OCI-LY3 (cell line): Measurements from ENCODE around the gene AHRR.

Experiments
- H2AFZ ChIP-seq: fragments of 200-600, 300-600 bp; shearing (Covaris generic); 2 replicates; pipeline ENCODE4 v1.6.0; 2014; ENCODE audit warnings: antibody characterized with exemption, low read depth, low read length
- H3K27ac ChIP-seq: fragments of 200-600, 300-600 bp; sonication (generic); 2 replicates; pipeline ENCODE4 v1.5.1; 2014; ENCODE audit warnings: mild to moderate bottlenecking, low read length, moderate library complexity, mixed read lengths
- H3K27me3 ChIP-seq: fragments of 200-600, 300-600 bp; sonication (generic); 2 replicates; pipeline ENCODE4 v1.6.1; 2014; ENCODE audit warnings: low read depth, low read length, mixed read lengths
- H3K36me3 ChIP-seq: fragments of 200-600, 300-600 bp; sonication (generic); replicated peaks from 2 replicates; pipeline ENCODE3; 2014; ENCODE audit warnings: low read depth, low read length, mixed read lengths
- H3K4me1 ChIP-seq: fragments of 300-600, 200-600 bp; sonication (generic); 2 replicates; pipeline ENCODE4 v1.6.1; 2014; ENCODE audit warnings: low read length, mixed read lengths
- H3K4me2 ChIP-seq: fragments of 200-600, 300-600 bp; sonication (generic); 2 replicates; pipeline ENCODE4 v1.6.1; 2014; ENCODE audit warnings: low read length, mixed read lengths
- H3K4me3 ChIP-seq: fragments of 300-600, 200-600 bp; sonication (generic); 2 replicates; pipeline ENCODE4 v1.5.1; 2014; ENCODE audit warnings: antibody characterized with exemption, mild to moderate bottlenecking, low read length, moderate library complexity
- H3K79me2 ChIP-seq: fragments of 300-600, 200-600 bp; shearing (Covaris generic); 2 replicates; pipeline ENCODE4 v1.6.1; 2014; ENCODE audit warnings: mild to moderate bottlenecking, low read length, mixed read lengths
- H3K9ac ChIP-seq: fragments of 300-600, 200-600 bp; shearing (Covaris generic); 2 replicates; pipeline ENCODE4 v1.6.0; 2014; ENCODE audit warnings: mild to moderate bottlenecking, low read length, moderate library complexity
- H3K9me3 ChIP-seq: fragments of 200-600, 300-600 bp; shearing (Covaris generic); 2 replicates; pipeline ENCODE4 v1.6.1; 2014; ENCODE audit warnings: low read length, mixed read lengths; ENCODE audit not compliant: insufficient read depth
- H4K20me1 ChIP-seq: fragments of 200-600, 300-600 bp; sonication (generic); 2 replicates; pipeline ENCODE4 v1.6.1; 2016; ENCODE audit warnings: low read length, mixed read lengths; ENCODE audit not compliant: insufficient read depth
- EZH2phosphoT487 ChIP-seq: fragments of 200-600 bp; shearing (Covaris generic); IDR thresholded peaks from 2 replicates; pipeline ENCODE4 v1.6.1; 2018; ENCODE audit warnings: antibody characterized with exemption, mixed run types, low read depth
- TF ChIP-seq, protein P1 (sequence below): fragments of 200-600, 300-600 bp; sonication (generic); IDR thresholded peaks from 2 replicates; pipeline ENCODE4 v1.5.1; 2014; ENCODE audit warnings: antibody characterized with exemption, low read length, low read depth

The AHRR gene

GRCh38 chr5:316210-317085 lies 5.1 kb upstream of the AHRR start:
- H3K9ac ChIP-seq, result no peak overlapping the region
- no peaks in the 10 kb centered on the region for H4K20me1 ChIP-seq
- no peaks in the 10 kb centered on the region for H3K9me3 ChIP-seq
- no peak overlapping the region for H3K4me3 ChIP-seq
- H3K27ac ChIP-seq, result no peak overlapping the region
- no peak overlapping the region for H3K4me2 ChIP-seq
- no peak overlapping the region for H2AFZ ChIP-seq
- TF ChIP-seq, protein P1, sequence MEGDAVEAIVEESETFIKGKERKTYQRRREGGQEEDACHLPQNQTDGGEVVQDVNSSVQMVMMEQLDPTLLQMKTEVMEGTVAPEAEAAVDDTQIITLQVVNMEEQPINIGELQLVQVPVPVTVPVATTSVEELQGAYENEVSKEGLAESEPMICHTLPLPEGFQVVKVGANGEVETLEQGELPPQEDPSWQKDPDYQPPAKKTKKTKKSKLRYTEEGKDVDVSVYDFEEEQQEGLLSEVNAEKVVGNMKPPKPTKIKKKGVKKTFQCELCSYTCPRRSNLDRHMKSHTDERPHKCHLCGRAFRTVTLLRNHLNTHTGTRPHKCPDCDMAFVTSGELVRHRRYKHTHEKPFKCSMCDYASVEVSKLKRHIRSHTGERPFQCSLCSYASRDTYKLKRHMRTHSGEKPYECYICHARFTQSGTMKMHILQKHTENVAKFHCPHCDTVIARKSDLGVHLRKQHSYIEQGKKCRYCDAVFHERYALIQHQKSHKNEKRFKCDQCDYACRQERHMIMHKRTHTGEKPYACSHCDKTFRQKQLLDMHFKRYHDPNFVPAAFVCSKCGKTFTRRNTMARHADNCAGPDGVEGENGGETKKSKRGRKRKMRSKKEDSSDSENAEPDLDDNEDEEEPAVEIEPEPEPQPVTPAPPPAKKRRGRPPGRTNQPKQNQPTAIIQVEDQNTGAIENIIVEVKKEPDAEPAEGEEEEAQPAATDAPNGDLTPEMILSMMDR, result no peak
- no peak for TF ChIP-seq EZH2phosphoT487
- H3K4me1 ChIP-seq, result peaks cover 10% of the 10 kb centered on the region
- no peaks in the 10 kb centered on the region for H3K36me3 ChIP-seq
- H3K79me2 ChIP-seq, result no peaks in the 10 kb centered on the region
- H3K27me3 ChIP-seq, result no peaks in the 10 kb centered on the region

GRCh38 chr5:317086-317811 lies 4.3 kb upstream of the AHRR start:
- Histone ChIP-seq H3K9ac (no peak overlapping the region), H2AFZ (no peak overlapping the region), H3K79me2 (no peaks in the 10 kb centered on the region), H3K9me3 (no peaks in the 10 kb centered on the region), H3K4me2 (0 out of 2 replicates have a peak overlapping the region, but pooled peaks have one; percentile 30), H3K27me3 (no peaks in the 10 kb centered on the region), H3K4me3 (no peak overlapping the region), H4K20me1 (no peaks in the 10 kb centered on the region), H3K36me3 (no peaks in the 10 kb centered on the region), H3K4me1 (peaks cover 10% of the 10 kb centered on the region), H3K27ac (peak overlapping the region; percentile 44)
- TF ChIP-seq EZH2phosphoT487, result no peak
- TF ChIP-seq, protein P1, result peak; percentile 69

DNA sequence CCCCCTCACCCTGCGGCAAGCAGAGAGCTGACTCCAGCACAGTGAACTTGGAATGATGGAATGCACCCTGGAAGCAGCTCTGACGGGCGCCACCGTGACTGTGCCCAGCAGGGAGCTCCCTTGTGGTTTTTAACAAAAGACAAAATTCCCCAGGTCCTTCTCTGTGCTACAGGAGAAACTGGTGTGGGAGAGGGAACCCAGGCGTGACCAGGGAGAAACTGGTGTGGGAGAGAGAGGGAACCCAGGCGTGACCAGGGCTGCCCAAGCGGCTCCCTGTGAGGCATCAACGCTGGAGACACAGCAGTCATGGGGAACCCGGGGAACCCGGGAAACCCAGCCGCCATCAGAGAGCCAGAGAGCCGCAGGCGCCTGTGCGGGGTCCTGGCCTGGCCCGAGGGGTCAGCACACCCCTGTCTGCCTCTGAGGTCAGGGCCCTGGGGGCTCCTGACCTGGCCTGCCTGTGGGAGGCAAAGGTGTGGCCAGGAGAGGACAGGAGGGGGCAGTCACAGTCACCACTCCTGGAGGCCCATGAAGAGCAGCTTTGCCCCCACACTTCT lies 3.1 kb upstream of the AHRR start:
- Histone ChIP-seq H2AFZ (no peak overlapping the region), H3K27me3 (no peaks in the 10 kb centered on the region), H3K79me2 (no peaks in the 10 kb centered on the region), H3K36me3 (no peaks in the 10 kb centered on the region), H3K9ac (no peak overlapping the region), H3K4me3 (no peak overlapping the region), H3K4me1 (peaks cover 10% of the 10 kb centered on the region), H3K4me2 (no peak overlapping the region), H3K9me3 (no peaks in the 10 kb centered on the region), H3K27ac (no peak overlapping the region), H4K20me1 (no peaks in the 10 kb centered on the region)
- no peak for TF ChIP-seq EZH2phosphoT487
- TF ChIP-seq, protein P1, result no peak
